ENCODE results near the gene PRDM9.

PRDM9 gene

GRCh38 chr5:23528677-23529076 lies 21.3 kb downstream of the PRDM9 start:
- DNase-seq = no peak

GRCh38 chr5:23530571-23530970 lies 23.2 kb downstream of the PRDM9 start:
- no peak for DNase-seq

GRCh38 chr5:23571059-23571458 lies 63.6 kb downstream of the PRDM9 start:
- no peak for DNase-seq

All from CD4-positive, alpha-beta T cell treated with Interferon gamma for 1 hour (primary cell).